HG02981 (cell line): ENCODE measurements around the gene LRP1.

Source experiments
- ATAC-seq: cut with Tn5 transposase; IDR thresholded peaks from one replicate; pipeline ENCODE4 v1.9.1; 2021; ENCODE audit warnings: mild to moderate bottlenecking, moderate library complexity; ENCODE audit not compliant: unreplicated experiment

LRP1 gene

DNA sequence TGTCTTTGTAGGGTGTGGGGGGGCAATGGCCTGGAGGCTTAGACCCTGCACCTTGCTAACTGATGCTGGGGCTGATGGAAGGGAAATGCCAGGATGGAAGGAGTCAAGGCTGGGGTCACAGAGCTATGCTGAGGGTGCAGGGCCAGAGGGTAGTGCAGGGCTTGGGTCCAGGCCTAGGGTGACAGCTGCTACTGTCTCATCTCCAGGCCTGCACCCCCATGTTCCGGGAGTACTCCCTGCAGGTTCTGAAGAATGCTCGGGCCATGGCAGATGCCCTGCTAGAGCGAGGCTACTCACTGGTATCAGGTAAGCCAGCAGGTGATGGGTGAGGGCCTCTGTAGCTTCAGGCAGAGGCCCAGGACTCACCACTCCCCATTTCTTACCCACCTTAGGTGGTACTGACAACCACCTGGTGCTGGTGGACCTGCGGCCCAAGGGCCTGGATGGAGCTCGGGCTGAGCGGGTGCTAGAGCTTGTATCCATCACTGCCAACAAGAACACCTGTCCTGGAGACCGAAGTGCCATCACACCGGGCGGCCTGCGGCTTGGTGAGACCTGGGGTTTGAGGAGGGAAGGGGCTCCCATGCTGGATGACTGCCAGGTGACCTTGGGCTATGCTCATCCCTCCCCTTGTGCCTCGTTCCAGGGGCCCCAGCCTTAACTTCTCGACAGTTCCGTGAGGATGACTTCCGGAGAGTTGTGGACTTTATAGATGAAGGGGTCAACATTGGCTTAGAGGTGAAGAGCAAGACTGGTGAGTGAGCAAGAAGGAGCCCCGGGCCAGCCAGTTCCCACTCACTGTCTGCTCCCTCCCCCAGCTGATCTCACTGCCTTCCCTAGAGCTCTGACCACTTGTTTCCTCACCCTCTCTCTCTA is 105.3 kb downstream of the LRP1 start:
- ATAC-seq = no peak

DNA sequence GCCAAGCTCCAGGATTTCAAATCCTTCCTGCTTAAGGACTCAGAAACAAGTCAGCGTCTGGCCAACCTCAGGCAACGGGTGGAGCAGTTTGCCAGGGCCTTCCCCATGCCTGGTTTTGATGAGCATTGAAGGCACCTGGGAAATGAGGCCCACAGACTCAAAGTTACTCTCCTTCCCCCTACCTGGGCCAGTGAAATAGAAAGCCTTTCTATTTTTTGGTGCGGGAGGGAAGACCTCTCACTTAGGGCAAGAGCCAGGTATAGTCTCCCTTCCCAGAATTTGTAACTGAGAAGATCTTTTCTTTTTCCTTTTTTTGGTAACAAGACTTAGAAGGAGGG is 105.9 kb downstream of the LRP1 start:
- ATAC-seq = no peak

DNA sequence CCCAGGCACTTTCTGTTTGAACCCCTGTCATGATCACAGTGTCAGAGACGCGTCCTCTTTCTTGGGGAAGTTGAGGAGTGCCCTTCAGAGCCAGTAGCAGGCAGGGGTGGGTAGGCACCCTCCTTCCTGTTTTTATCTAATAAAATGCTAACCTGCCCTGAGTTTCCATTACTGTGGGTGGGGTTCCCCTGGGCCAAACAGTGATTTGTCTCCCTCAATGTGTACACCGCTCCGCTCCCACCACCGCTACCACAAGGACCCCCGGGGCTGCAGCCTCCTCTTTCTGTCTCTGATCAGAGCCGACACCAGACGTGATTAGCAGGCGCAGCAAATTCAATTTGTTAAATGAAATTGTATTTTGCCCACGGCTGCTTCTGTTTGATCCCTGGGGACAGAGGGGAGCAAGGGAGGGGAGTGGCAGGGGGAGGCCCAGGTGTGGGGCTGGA is 106.3 kb downstream of the LRP1 start:
- ATAC-seq = no peak

DNA sequence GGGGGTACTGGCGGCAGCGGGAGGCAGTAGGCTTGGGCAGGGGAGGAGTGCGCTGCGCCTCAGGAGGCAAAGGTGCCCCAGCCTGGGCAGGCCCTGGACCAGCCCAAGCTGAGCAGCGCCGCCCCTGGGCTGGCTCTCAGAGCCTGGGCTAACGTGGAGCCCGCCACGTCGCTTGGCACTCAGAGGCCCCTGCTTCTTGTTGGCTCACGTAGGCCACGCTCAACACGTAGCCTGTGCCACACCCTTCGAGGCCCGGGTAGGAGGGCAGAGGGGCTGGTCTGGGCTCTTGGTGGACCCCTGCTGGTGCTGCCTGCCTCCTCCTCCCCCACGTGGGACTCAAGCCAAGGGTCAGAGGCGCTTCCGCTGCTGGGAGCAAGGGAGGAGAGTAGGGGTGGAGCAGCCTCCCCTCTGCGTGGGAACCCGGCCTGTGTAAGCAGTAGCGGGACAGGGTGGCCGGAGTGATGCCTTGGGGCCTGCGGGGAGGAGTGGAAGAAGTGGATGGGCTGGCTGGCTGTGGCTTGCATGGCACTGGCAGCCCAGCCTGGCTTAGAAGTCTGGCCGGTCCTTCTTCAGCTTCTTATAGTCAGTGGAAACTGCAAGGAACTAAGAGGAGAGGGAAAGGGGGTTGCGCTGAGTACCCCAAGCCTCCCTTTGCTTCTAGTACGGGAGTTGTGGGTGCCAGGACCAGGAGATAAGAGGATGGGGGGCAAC is 106.9 kb downstream of the LRP1 start:
- ATAC-seq = no peak

DNA sequence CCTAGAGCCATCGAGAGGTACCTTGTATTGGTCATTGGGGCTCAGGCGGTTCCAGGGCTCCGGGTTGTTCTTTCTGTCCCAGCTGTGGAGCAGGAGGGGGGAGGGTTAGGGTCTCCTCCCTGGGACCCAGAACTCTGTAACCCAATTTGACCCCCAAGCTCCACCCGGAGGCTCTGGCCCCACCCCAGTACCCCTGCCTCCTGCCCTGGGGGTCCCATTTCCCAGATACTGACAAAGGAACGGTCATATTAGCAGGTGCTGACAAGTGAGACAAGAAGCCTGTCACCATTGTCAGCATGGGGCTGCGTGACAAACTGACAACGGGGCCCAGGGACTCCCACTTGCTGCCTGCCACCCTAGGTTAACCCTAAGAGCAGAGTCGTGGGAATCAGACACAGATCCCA is 107.4 kb downstream of the LRP1 start:
- ATAC-seq = no peak

DNA sequence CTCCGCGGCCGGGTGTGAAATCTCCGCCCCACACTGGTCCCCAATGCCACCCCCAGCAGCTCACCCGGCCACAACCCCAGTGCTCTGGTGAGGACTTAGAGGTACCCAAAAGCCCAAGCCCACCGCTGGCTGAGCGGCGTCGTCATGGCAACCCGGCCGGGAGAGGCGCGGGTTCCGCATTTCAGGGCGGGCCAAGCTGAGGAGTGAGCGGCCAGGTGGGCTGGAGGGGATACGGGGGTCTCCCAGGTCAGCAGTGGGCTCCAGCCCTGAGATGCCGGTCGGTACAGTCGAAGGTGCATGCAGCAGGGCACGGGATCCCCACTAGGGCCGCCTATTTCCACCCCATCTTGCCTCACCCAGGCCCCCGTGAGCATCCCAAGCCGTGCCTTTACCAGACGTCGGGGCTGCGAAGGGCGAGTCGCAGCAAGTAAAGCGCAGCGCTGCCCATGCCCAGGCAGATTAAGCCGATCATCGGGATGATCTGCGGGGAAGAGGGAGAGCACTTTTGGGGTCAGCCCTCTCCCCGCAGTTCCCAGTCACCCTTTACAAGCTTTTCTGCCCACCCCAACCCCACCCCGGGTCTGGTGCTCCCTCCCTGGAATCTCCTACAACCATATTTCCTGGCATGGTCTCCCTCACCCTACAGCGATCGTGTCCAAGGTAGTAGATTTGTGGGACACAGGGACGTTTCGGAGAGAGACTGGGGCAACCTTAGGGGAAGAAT is 108.1 kb downstream of the LRP1 start:
- no peak for ATAC-seq

DNA sequence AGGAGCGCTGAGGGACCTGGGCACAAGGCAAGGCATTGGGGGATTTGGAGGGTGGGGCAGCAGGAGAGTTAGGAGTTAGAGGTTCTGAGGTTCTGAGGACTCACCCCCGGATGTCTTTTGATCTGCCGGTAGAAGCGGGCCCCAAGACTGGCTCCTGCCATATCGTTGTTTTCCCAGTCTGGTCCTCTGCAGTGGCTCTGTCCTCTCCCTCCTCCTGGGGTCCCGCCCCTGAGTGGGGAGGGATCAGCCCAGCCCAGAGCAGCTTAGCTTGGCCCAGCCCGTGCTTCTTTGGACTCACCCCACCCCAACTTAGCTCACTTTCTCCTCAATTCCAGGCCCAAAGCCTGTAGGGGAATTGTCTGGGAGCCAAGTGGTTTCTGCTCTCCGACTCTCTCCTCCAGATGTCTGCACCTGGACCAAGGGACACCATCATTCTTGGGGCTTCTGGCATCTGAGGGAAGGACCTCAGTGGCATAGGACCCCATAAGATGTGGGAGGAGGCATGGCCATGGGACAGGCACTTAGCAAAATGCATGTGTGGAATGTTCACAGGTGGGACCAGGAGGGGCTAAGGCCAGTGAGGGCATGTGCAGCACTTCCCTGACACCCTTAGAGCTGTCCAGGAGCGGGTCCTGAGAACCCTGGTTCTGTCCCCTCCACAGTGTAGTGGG is 108.8 kb downstream of the LRP1 start:
- no peak for ATAC-seq

DNA sequence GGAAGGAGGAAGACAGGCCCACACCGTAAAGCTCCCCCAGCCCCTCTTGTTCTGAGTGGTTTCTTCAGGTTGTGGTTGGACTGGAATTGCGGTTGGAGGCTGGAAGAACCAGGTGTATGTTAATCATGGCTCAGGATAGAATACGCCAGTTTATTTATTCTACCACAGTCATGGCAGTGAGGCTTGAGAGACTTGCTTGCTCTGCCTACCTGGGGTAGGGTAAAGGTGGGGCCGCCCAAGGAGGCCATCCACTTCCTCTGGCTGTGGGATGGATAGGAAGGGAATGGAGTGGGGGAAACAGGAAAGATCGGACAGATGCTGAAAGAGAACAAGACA is 109.3 kb downstream of the LRP1 start:
- ATAC-seq = no peak

DNA sequence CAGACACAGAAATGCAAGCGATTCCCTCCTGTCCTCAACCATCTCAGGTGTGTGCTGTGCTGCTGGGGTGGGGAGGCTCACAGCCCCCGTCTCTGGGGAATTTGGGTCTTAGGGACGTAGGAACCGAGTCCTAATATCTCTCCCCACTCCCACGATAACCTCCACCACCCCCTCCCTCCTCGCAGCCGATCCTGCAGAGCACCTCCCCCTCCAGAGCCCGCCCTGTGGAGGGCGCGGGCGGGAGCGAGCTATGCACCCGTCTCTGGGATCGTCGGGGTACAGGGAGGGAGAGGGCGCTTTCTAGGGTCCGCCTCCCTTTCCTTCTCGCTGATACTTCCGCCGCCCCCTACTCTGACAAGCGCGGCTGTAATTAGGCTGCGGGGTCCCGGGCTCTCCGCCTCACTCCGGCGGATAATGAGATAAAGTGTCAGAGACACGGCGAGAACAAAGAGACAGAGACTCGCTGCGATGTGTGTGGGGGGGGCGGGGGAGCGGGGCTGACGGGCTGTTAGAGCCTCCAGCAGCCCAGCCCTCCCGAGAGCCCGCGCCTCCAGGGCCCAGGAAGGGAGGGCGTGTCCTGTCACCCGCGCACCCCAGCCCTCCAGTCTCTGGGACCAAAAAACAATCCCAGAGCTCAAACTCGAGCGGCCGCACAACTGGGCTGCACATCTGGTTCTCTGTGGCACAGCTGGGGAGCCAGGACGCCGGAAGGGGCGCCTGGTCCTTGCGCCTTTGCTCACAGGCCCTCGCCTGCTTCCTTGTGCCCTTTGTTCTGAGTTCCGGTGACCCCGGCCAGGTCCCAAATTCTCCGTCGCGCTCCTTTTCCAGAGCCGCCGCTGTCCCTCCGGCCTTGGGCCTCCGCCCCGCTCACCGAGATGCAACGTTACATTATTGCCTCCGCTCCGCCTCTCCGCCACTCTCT is 109.9 kb downstream of the LRP1 start:
- no peak for ATAC-seq

DNA sequence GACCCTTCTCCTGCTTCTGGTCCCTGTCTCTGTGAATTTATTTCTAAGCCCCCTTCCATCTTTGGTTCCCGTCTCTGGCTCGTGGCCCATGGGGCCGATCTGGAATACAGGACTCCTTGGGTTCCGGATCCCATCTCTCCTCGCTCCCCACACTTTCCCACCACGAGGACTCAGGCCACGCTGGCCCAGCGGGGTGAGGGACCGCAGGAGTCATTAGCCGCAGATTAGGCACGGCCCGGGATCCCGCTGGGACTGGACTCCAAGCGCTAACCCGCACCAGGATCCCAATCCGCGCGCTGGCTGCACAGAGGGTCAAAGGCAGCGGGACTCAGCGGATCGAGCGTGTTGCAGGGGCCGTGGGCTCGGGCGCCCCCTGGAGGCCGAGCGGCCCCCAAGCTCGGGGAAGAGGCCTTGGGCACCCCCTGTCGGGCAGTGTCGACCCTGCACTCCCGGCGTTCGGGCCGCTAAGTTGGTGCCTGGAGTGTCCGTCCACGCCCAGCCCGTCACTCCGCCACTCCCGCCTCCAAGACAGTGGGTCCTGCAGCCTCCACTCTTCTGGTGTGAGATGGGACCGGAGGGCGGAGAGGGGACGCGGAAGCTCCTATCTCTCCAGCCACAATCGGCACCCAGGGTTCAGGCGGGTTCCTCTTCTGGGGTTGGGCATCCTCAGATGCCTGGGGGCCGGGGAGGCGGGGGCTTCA is 110.7 kb downstream of the LRP1 start:
- peak; percentile 49 for ATAC-seq

DNA sequence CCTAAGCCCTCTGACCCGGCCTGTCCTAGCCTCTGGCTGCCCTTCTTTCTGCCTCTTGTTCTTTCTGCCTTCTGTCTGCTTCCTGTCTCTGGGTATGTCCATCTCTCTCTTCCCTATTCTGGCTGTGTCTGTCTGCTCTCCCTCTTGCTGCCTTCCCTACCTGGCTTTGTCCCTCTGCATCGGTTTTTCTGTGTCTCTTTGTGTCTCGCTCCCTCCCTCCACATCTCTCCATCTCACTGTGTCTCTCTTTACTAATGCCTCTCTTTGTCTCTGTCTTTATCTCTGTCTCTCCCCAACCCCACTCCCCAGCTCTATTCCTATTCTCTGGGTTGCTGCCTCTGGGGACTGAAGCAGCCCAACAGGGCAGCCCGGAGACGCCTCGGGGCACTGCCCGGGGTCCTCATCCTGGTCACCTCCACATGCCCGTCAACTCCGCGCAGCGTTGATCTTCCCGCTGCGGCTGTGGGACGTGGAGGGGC is 111.3 kb downstream of the LRP1 start:
- ATAC-seq = no peak

DNA sequence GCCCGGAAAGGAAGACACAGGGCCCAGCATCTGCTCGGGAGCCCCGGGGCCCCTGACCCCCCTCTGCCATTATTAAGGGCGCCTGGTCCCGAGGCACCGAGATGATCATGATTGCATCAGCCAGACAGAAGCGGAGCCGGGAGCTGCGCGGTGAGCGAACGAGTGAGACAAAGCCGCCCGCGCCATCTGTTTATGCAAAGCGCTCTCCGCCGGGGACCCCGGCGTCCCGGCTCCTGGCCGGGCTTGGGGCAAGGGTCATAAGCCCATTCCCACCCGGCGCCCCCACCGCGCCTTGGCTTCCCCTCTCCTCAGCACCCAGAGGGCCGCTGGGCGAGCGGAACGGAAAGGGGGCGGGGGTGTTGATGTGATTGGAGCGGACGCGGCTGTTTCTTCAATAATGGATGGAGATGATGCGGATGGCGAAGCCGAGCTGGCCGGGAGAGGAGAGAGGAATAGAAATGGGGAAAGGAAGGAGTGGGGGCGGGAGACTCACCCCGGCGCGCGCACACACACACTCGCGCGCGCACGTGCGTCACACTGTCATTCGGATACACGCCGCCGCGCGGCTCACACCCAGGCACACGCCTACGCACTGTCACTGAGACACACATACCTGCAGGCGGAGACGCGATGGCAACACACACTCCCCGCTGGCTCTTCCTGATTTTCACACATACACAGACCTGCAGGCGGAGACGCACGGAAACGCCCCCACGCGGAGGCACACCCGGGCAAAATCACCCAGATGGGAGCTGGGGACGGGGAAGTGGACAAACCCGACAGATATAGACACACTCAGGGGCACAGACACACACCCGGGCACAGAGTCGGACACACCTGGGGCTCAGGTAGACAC is 112.0 kb downstream of the LRP1 start:
- no peak for ATAC-seq

DNA sequence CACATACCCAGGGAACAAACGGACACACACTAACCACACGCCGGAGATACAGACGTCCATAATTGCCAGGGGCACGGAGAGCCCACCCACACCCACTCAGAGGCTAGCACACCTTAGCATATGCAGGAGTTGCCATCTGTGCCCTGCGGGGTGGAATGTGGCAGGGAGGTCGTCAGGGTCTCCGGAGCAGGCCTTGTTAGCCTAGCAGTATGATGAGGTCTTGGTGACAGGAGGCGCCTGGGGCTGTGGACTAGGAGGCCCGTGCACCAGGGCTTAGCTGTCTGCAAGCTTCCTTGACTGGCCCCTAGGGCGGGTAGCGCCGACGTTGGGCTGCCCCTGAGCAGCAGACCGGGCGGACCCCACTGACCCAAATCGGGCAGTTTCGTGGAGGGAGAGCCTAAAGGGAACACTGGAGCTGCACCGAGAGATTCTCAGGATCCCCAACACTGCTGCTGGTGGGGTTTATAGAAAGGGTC is 112.7 kb downstream of the LRP1 start:
- no peak for ATAC-seq

DNA sequence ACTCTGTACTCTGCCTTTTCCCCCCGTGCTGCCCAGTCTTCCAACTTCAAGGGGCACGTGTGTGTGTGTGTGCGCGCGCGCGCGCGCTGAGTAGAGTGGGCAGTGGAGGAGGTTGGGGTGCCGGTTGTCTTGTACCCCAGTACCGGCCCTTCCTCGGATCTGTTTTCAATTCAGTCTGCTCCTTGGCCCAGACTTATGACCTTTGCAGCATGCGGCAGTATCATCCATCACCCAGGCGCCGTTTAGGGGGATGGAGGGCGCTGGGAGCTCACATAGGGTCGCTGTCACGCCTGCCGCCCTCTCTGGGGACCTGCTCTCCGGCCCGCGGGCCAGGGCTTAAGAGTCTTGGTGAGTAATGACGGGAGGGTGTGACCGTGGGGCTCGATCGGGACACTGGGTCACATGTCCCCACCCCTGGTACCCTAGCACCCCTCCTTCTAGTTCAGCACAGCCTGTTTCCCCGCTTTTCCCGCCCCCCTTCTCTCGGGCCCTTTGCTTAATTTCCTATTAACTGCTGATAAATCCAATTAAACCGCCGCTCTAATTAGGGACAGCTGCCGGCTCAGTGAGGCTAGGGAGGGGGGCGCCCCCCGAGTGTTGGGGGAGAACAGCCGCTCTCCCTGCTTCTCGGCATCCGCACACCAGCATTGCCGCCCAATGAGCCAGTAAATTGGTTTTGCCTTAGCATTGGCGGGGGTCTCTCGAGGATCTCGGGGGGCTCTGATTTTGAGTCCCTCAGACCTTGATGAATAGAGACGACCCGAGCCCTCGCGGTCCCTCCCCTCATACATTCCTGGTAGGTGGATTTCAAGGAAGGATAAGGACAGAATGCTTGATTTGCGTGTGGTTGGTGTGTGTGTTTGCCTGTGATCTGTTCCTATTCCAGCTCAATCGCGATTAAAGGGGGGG is 113.4 kb downstream of the LRP1 start:
- no peak for ATAC-seq

DNA sequence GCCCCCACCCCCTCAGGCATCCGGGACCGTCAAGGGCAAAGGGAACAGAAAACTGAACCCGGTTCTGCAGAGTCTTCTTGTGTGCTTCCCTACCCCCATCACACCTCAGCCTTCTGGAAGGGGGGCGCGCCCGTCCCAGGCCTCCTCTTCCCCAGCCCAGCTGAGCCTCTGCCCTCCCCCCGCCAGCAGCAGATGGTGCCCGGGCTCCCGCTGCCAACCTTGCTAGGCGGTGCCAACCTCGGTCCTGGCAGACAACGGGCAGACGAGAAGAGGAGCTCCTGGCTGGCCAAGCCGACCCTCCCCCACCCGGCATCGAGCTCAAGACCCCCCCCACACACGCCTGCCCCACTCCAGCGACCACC is 114.0 kb downstream of the LRP1 start:
- ATAC-seq = no peak

DNA sequence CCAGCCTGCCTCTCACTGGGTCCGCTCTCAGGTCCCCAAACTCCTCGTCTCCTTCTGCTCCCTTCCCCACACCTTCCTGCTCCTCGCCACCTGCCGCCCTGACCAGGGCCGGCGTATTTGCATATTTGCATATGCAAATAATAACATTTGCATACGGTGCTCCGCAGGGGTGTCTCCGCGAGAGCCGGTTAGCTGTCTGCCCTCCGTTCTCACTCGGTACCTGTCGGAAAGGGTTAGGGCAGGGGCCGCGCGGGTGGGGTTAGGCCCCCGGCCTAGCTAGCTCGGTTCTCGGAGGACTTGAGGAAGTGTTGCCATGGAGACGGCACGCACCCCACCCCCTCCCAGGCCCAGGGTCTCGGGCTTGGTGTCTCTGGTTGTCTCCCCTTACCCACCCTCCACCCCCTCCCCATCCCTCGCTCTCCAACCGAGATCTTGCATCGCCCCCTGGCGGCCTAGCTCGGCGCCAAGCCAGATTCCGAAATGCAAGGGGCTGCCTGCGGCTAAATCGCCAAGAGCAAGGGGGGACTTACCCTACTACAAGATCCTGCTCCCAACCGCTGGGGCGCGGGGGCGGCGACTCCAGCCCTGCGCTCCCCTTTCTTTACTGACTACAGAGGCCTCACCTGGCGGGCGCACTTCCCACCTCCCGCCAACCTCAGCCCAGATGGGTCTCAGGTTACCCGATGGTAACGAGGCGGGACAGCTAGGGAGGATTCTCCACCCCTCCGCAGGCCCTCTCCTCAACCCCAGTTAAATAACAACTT is 114.6 kb downstream of the LRP1 start:
- ATAC-seq = peak; percentile 47
